GM03348 (cell line): Measurements from ENCODE around the gene NUDT5.
A peak's percentile ranks its signal among the peaks of the same experiment; 100 is the strongest.
"Not testable (repeated sequence)": the region's sequence is repeated elsewhere in the genome, so short reads cannot be mapped to it uniquely, and the experiment has no call there.

Experiments used
- DNase-seq: peaks from one replicate; pipeline ENCODE4 v3.0.0; 2012; ENCODE audit warnings: low spot score

NUDT5 gene

DNA sequence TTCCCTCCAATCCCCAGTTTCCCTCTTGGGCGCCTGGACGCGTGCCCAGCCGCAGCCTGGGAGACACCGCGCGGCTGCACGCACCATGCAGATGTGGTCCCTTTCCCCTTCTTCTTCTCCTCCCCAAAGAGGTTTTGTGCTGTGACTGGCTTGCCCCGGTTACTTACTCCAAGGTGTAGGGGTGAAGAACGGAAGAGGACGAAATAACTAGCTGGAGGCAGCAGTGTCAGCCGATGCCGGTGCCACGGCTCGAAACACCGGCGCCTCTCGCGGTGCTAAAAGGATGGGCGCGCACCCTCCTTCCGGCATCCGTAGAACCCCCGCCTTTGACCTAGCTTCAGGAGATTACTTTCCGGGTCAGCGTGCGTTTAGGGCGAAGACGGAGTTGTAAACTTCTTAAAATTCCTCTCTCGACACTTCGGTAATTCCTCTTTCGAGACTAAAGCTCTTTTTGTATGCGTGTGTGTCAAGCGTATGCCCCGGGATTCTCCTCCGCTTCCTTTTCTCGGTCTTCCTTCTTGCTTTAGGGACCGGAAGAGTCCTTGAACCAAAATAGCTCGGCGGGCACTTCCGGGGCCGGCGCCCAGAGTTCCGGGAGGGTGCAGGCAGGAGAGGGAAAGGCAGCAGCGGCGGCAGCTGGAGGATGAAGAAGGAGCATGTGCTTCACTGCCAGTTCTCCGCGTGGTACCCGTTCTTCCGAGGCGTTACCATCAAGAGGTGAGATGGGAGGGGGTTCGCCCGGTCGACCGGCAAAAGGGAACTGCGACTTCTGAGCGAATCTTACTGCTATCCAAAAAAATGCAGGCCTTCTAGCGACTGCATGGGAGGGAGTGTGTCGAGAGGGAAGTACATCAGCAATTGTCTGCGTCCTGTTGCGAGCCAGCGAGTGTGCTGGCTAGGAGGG is at the start of gene NUDT5, which contains the start of gene CDC123:
TSS of gene NUDT5 (minus strand) at position 289 of the 904 bp plus-strand sequence. CDS start 9,600 bp downstream, outside the sequence.
TSS of gene CDC123 (plus strand) at position 586 of the 904 bp plus-strand sequence. CDS start at position 644, 58 bp downstream.
- peak; percentile 93 for DNase-seq

GRCh38 chr10:12243864-12244620 is 48.4 kb upstream of the NUDT5 start:
- no peak for DNase-seq

GRCh38 chr10:12241810-12242529 is 46.3 kb upstream of the NUDT5 start:
- no peak for DNase-seq

DNA sequence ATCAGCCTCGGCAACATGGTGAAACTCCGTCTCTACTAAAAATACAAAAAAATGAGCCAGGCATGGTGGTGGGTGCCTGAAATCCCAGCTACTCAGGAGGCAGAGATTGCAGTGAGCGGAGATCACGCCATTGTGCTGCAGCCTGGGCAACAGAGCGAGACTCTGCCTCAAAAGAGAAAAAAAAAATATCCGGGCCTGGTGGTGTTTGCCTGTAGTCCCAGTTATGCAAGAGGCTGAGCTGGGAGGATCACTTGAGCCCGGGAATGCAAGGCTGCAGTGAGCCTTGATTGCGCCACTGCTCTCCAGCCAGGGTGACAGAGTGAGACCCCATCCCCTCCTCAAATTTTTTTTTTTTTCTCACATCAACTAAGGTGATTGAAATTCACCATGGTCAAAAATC is 43.1 kb upstream of the NUDT5 start:
- no peak for DNase-seq

DNA sequence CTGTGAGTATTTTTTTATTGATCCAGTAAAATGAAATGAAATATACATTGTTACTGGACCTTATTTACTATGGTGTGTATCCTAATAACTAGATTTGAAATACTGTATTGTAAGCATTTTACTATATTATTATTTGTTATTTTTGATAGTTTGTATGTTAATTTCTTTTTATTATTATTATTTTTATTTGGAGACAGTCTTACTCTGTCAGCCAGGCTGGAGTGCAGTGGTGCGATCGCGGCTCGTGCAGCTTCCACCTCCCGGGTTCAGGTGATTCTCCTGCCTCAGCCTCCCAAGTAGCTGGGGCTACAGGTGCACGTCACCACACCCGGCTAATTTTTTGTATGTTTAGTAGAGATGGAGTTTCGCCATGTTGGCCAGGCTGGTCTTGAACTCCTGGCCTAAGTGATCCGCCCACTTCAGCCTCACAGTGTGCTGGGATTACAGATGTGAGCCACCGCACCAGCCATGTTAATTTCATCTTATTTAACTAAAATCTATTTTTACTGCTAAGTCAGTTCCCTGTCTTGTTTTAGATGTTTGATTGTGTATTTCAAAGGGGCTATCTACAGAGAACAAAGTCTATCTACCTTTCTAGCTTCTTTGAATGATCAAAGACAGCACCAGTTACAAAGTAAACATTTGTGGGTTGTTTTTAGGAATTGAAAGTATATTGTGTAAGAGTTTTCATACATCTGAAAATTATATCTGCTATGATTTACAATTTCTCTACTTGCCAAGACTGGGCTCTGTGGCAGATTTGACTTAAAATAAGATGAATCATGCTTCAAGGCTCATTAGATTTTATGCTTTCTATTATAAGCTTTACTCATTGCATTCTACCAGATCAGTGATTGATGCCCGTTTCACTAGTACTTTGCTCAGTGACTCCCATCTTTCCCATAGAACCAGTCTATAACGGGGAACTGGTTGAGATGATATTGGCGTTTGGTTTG is 41.9 kb upstream of the NUDT5 start:
- no peak for DNase-seq

GRCh38 chr10:12235796-12236195 is 40.1 kb upstream of the NUDT5 start:
- no peak for DNase-seq

- no peak for DNase-seq
These were observed 39.5 kb upstream of the NUDT5 start for GRCh38 chr10:12235116-12235694.

DNA sequence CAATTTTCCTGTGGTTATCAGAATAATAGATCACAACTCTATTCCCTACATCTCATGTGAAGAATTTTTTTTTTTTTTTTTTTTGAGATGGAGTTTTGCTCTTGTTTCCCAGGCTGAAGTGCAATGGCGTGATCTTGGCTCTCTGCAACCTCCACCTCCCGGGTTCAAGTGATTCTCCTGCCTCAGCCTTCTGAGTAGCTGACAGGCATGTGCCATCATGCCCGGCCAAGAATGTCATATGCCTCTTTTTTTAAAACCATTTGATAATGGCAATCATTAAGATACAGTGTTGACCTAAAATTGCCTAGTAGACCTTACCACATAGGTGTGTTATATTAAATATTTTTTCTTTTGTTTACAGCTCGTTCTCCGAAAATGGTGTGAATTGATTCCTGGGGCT is 39.0 kb upstream of the NUDT5 start:
- not testable (repeated sequence) for DNase-seq

DNA sequence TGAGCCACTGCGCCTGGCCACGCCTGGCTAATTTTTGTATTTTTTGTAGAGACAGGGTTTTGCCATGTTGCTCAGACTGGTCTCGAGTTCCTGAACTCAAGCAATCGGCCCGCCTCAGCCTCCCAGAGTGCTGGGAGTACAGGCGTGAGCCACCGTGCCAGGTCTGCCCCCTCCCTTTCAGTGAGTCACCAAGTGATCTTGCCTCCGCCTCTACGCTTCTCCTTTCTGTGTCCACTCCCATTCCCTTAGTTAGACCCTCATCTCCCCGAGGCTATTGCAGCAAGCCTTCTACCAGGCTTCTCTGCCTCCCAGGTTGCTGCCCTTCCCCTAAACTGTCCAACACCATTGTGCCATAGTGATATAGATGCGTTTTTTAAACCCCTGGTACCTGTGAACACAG is 33.2 kb upstream of the NUDT5 start:
- DNase-seq, result no peak

GRCh38 chr10:12226438-12226837 is 30.7 kb upstream of the NUDT5 start:
- DNase-seq, result not testable (repeated sequence)

DNA sequence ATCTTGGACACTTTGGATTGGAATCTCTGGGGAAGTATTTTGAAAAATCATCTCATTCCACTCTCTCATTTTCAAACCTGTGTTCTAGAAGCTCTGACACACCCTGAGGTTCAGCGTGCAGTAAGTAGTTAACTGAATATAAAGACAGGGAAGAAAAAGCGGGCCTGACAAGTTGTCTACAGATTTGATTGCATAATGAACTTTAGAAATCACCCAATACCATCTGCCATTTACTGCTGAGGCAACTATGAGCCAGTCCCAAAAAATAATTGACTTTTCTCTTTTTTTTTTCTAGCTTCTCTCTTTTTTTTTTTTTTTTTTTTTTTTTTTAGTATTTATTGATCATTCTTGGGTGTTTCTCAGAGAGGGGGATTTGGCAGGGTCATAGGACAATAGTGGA is 29.8 kb upstream of the NUDT5 start:
- no peak for DNase-seq

DNA sequence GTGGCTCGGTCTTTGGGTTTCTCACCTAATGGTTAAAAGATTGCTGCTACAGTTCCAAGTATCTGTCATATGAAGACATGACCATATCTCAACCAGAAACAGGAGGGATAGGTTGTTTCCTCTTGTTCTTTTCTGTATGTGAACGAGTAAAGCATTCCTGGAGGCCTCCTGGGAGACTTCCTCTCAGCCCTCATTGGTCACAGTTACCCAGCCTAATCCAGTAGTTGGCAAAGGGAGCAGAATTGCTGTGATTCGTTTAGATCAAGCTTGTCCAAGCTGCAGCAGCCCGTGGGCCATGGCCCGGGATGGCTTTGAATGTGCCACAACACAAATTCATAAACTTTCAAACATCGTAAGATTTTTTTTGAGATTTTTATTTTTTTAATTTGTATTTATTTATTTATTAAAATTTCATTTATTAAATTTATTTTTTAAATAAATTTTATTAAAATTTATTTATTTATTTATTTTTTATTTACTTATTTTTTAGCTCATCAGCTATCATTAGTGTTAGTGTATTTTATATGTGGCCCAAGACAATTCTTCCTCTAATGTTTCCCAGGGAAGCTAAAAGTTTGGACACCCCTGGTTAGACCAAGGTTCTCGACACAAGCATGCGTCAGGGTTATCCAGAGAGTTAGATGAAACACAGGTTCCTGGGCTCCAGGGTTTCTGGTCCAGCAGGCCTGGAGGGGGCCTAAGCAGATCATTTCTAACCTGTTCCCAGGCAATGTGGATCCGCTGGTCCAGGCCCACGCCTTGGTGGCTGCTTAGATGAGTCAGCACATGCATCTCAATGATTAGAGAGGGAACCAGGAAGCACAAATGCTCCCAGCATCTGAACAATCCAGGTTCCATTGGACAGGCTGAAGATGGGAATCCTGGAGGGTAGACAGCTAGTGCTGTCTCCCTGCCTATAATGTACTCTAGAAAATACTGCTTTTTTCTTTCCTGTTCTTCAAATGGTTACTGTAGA is 25.9 kb upstream of the NUDT5 start:
- DNase-seq, result no peak

DNA sequence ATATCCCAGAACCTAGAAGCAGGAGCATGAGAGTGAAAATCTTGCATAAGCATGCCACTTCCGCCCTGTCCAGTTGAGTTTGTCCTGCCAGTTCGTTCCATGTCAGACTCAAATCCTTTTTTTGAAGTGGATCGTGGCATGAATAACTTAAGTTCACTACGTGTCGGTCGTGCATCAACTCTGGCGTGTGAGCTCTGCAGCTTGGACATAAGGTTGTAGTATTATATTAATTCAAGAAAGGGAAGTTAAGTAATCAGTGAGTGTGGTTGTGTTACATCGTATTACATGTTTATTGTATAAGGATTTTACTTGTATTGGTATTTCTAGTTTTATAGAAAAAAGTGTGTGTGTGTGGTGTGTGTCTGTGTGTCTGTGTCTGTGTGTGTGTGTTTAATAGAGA is 23.3 kb upstream of the NUDT5 start:
- DNase-seq, result no peak

DNA sequence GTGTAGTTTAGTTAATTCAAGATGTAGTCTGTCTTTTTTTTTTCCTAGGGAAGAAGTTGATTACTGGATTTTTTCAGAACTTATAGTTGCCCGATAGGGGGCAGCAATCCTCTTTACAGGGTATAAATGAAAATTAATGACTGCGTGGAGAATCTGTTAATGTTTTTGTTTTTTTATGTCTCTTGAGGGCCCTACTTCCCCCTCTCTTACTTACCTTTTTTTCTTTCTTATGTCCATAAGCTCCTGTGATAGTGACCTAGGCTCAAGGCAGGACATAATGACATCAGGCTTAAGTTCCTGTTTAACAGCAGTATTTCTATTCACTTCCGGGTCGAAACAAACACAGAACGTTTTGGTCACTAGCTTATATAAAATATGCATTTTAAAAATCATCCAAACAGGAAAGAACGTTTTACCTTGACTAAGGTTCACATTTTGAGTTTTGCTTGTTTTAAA is 19.1 kb upstream of the NUDT5 start:
- DNase-seq, result peak; percentile 51

DNA sequence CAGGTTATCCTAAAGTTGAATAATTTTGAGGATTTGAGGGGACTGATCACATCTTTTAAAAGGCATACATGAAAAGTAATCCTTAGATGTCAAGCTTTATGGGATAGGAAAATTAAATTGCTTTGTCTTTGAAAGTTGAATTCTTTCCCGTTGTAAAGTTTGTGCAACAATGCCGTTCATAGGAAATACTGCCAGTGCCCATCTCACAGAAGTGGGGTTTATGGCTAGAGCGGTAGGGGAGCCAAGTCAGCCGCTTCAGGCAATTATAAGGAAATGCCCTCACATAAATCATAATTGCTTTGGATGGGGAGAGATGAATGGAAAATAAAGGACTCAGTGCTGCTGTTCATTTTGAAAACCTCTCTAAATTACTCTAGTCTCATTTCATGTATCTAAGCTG is 18.4 kb upstream of the NUDT5 start:
- DNase-seq, result no peak

DNA sequence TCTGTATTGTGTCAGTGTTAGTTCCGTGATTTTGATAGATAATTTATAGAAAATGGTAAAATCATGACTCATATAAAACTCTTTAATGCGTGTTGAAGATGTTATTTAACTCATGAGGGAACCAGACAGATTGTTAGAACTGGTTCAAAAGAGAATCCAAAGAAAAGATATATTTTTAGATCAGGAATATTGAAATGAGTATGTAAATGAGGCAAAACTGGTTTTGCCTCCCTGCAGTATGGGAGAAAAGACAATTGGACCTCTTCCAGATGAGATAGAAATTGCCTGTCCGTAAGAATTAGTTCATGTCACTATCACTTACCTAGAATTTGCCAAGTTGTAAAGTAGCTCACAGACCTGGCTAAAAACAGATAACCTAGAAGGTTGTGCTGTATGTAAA is 17.9 kb upstream of the NUDT5 start:
- no peak for DNase-seq

DNA sequence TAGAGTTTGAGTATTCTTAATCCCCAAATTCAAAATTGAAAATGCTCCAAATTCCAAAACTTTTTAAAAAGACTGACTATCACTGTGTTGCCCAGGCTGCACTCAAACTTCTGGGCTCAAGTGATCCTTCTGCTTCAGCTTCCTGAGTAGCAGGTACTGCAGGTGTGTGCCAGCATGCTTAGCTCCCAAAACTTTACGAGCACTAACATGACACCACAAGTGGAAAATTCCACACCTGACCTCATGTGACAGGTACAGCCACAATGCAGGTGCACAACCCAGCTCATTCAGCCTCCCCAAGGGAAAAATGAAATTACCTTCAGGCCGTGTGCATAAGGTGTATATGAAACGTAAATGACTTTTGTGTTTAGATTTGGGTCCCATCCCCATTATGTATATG is 16.8 kb upstream of the NUDT5 start:
- no peak for DNase-seq

DNA sequence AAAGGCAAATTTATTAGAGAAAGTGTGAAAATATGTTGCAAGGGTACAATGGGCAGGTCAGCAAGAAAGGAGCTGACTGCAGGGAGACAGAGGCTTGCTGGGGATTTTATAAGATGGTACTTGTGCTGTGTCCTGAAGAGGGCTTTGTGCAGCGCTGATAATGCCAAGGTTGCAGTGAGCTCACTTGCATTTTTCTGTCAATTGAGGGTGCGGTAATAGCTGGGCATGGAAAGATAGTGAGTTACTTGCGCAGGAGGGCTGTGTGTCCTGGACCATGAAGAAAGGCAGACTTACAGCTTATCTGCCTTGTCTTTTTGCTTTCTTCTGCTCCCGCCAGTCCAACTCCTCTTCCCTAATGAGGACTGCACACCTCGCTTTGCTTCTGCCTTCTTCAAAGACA is 12.8 kb upstream of the NUDT5 start:
- DNase-seq, result no peak

DNA sequence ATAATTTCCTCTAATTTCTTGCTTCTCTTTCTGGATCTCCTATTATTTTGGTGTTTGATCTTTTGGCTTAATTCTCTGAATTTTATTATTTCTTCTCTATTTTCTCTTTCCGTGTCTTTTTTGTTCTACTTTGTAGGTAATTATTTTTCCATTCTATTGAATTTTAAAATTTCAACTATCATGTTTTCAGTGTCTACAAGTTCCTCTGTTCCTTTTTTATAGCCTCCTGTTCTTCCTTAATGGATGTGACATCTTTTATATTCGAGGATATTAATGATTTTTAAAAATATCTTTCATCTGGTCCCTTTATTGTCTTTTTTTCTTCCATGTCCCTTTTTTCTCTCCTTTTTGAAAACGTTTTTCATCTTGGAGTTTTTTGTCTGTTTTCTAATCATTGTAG is 11.4 kb upstream of the NUDT5 start:
- DNase-seq, result no peak

DNA sequence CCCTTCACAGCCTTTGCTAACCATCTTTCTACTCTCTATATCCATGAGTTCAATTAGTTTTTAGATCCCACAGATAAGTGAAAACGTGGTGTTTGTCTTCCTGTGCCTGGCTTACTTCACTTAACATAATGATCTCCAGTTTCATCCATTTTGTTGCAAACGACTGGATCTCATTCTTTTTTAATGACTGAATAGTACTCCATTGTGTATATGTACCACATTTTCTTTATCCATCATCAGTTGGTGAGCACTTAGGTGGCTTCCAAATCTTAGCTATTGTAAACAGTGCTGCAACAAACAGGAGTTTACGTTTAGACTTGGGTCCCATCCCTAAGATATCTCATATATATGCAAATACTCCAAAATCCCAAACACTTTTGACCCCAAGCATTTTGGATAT is 9.4 kb upstream of the NUDT5 start:
- DNase-seq, result no peak
